ENCODE results near the gene PTPN12.
"Not testable (repeated sequence)": the region's sequence is repeated elsewhere in the genome, so short reads cannot be mapped to it uniquely, and the experiment has no call there.

The PTPN12 gene

DNA sequence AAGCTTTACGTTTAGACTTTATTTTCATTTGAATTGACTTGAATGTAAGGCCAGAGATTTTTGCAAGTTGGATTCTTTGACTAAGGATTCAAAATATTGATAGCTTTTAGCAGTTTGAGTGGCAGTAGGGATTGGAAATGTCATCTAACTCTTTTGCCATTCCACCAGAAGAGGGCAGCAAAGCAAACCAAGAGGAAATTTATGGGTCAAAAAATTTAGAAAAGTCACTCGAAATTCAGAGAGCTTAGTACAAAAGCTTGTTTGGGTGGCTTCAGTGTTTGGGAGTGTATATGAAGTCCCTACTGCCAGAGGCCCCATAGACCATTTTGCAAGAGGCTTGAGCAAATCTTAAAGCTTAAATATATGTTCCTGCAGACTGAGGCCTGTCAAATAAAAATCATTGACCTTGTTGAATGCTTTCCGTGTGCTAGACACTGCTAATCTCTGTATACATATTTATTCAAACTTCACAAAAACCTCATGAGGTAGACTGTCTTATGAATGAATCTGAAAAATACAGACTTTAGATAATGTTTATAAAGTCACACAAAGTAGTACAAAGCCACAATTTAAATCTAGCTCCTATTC, 114.6 kb downstream of the PTPN12 start:
- H4K20me1 ChIP-seq (ENCODE audit: insufficient read depth, low read length, poor library complexity, severe bottlenecking): no peaks in the 10 kb centered on the region
- H3K36me3 ChIP-seq (ENCODE audit: insufficient read depth, low read length): no peaks in the 10 kb centered on the region
- no peaks in the 10 kb centered on the region for H3K9me2 ChIP-seq (replicated peaks; ENCODE audit: low read depth, low read length)
- no peaks in the 10 kb centered on the region for H3K79me2 ChIP-seq (ENCODE audit: insufficient read depth, low read length)
- no peak for TF ChIP-seq EZH2phosphoT487 (IDR thresholded peaks at IDR 0.05; ENCODE audit: borderline replicate concordance)
- TF ChIP-seq, protein P1, sequence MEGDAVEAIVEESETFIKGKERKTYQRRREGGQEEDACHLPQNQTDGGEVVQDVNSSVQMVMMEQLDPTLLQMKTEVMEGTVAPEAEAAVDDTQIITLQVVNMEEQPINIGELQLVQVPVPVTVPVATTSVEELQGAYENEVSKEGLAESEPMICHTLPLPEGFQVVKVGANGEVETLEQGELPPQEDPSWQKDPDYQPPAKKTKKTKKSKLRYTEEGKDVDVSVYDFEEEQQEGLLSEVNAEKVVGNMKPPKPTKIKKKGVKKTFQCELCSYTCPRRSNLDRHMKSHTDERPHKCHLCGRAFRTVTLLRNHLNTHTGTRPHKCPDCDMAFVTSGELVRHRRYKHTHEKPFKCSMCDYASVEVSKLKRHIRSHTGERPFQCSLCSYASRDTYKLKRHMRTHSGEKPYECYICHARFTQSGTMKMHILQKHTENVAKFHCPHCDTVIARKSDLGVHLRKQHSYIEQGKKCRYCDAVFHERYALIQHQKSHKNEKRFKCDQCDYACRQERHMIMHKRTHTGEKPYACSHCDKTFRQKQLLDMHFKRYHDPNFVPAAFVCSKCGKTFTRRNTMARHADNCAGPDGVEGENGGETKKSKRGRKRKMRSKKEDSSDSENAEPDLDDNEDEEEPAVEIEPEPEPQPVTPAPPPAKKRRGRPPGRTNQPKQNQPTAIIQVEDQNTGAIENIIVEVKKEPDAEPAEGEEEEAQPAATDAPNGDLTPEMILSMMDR (conservative IDR thresholded peaks at IDR 0.05; ENCODE audit: low read length): peak; percentile 79
- H3K4me2 ChIP-seq (ENCODE audit: low read depth, low read length, poor library complexity, severe bottlenecking): no peak overlapping the region
- H2AFZ ChIP-seq (ENCODE audit: low read length): no peak overlapping the region
- H3K4me3 ChIP-seq (ENCODE audit: low read length, poor library complexity, severe bottlenecking): no peak overlapping the region
- no peak overlapping the region for H3K9ac ChIP-seq (ENCODE audit: low read depth, low read length, poor library complexity, severe bottlenecking)
- no peaks in the 10 kb centered on the region for H3K4me1 ChIP-seq (ENCODE audit: insufficient read depth, low read length, poor library complexity, severe bottlenecking)
- no peaks in the 10 kb centered on the region for H3K27me3 ChIP-seq (ENCODE audit: insufficient read depth, low read length, poor library complexity, severe bottlenecking)
- H3F3A ChIP-seq (ENCODE audit: low read depth): no peaks in the 10 kb centered on the region
- H3K9me3 ChIP-seq (ENCODE audit: insufficient read depth, low read depth, low read length): no peaks in the 10 kb centered on the region

DNA sequence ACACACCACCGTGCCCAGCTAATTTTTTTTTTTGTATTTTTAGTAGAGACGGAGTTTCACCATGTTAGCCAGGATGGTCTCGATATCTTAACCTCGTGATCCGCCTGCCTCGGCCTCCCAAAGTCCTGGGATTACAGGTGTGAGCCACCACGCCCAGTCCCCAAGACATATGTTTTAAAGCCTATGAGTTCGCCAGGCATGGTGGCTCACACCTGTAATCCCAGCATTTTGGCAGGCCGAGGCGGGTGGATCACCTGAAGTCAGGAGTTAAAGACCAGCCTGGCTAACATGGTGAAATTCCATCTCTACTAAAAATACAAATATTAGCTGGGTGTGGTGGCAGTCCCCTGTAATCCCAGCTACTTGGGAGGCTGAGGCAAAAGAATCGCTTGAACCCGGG, 115.7 kb downstream of the PTPN12 start:
- H3K4me3 ChIP-seq (ENCODE audit: low read length, poor library complexity, severe bottlenecking); H3K9ac ChIP-seq (ENCODE audit: low read depth, low read length, poor library complexity, severe bottlenecking); H3K4me2 ChIP-seq (ENCODE audit: low read depth, low read length, poor library complexity, severe bottlenecking); H3K79me2 ChIP-seq (ENCODE audit: insufficient read depth, low read length); H3K9me2 ChIP-seq (replicated peaks; ENCODE audit: low read depth, low read length); H2AFZ ChIP-seq (ENCODE audit: low read length); H4K20me1 ChIP-seq (ENCODE audit: insufficient read depth, low read length, poor library complexity, severe bottlenecking); H3K36me3 ChIP-seq (ENCODE audit: insufficient read depth, low read length); H3F3A ChIP-seq (ENCODE audit: low read depth); H3K9me3 ChIP-seq (ENCODE audit: insufficient read depth, low read depth, low read length); H3K27me3 ChIP-seq (ENCODE audit: insufficient read depth, low read length, poor library complexity, severe bottlenecking); H3K4me1 ChIP-seq (ENCODE audit: insufficient read depth, low read length, poor library complexity, severe bottlenecking): not testable (repeated sequence)

DNA sequence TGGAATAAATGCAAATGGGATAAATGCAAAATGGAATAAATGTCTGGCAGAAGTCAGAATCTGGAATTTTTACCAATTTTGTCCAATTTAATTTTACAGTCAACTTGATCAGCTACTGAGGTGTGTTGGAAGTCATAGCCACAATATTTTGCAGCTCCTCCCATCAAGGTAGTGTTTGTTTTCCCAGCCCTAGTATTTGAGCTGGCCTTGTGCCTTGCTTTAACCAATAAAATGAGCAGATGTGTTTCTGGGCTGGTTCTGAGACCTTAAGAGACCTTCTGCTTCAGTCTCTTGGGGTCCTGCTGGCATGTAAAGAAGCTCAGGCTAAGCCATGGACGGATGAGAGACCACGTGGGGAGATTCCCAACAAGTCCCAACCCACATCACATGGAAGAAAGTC, 116.5 kb downstream of the PTPN12 start:
- H3K27me3 ChIP-seq (ENCODE audit: insufficient read depth, low read length, poor library complexity, severe bottlenecking): no peaks in the 10 kb centered on the region
- H2AFZ ChIP-seq (ENCODE audit: low read length): no peak overlapping the region
- no peak for TF ChIP-seq EZH2phosphoT487 (IDR thresholded peaks at IDR 0.05; ENCODE audit: borderline replicate concordance)
- TF ChIP-seq, protein P1 (conservative IDR thresholded peaks at IDR 0.05; ENCODE audit: low read length): no peak
- no peaks in the 10 kb centered on the region for H3K79me2 ChIP-seq (ENCODE audit: insufficient read depth, low read length)
- no peak overlapping the region for H3K9ac ChIP-seq (ENCODE audit: low read depth, low read length, poor library complexity, severe bottlenecking)
- H3K4me2 ChIP-seq (ENCODE audit: low read depth, low read length, poor library complexity, severe bottlenecking): no peak overlapping the region
- no peaks in the 10 kb centered on the region for H4K20me1 ChIP-seq (ENCODE audit: insufficient read depth, low read length, poor library complexity, severe bottlenecking)
- H3K9me2 ChIP-seq (replicated peaks; ENCODE audit: low read depth, low read length): no peaks in the 10 kb centered on the region
- no peaks in the 10 kb centered on the region for H3K9me3 ChIP-seq (ENCODE audit: insufficient read depth, low read depth, low read length)
- H3K36me3 ChIP-seq (ENCODE audit: insufficient read depth, low read length): no peaks in the 10 kb centered on the region
- H3K4me1 ChIP-seq (ENCODE audit: insufficient read depth, low read length, poor library complexity, severe bottlenecking): no peaks in the 10 kb centered on the region
- no peaks in the 10 kb centered on the region for H3F3A ChIP-seq (ENCODE audit: low read depth)
- no peak overlapping the region for H3K4me3 ChIP-seq (ENCODE audit: low read length, poor library complexity, severe bottlenecking)

DNA sequence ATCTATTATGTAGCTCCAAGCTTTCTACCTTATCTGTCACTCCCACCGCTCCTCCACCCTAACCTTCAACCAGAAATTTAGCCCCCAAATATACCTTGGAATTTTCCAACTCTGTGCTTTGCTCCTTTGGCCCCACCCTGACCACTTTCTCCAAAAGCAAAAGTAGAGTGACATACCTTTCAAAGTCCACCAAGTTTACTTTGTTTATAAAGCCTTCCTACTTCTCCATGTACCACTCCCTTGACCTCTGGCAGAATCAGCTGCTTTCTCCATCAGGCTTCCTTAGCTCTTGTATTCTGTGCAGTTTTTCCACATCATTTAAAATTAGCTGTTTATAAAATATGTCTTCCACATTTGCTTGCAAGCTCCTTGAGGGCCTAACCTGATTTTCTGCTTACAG, 118.3 kb downstream of the PTPN12 start:
- H3K9me3 ChIP-seq (ENCODE audit: insufficient read depth, low read depth, low read length): no peaks in the 10 kb centered on the region
- H3K4me3 ChIP-seq (ENCODE audit: low read length, poor library complexity, severe bottlenecking): no peak overlapping the region
- no peaks in the 10 kb centered on the region for H3K27me3 ChIP-seq (ENCODE audit: insufficient read depth, low read length, poor library complexity, severe bottlenecking)
- no peaks in the 10 kb centered on the region for H3K36me3 ChIP-seq (ENCODE audit: insufficient read depth, low read length)
- no peaks in the 10 kb centered on the region for H3F3A ChIP-seq (ENCODE audit: low read depth)
- no peaks in the 10 kb centered on the region for H3K79me2 ChIP-seq (ENCODE audit: insufficient read depth, low read length)
- H3K4me2 ChIP-seq (ENCODE audit: low read depth, low read length, poor library complexity, severe bottlenecking): no peak overlapping the region
- no peaks in the 10 kb centered on the region for H3K4me1 ChIP-seq (ENCODE audit: insufficient read depth, low read length, poor library complexity, severe bottlenecking)
- no peak overlapping the region for H2AFZ ChIP-seq (ENCODE audit: low read length)
- H3K9me2 ChIP-seq (replicated peaks; ENCODE audit: low read depth, low read length): no peaks in the 10 kb centered on the region
- TF ChIP-seq, protein P1 (conservative IDR thresholded peaks at IDR 0.05; ENCODE audit: low read length): no peak
- no peak for TF ChIP-seq EZH2phosphoT487 (IDR thresholded peaks at IDR 0.05; ENCODE audit: borderline replicate concordance)
- H4K20me1 ChIP-seq (ENCODE audit: insufficient read depth, low read length, poor library complexity, severe bottlenecking): no peaks in the 10 kb centered on the region
- H3K9ac ChIP-seq (ENCODE audit: low read depth, low read length, poor library complexity, severe bottlenecking): no peak overlapping the region
